ENCODE results near the gene SCN7A.

GRCh38 chr2:166463640-166464039 lies 30.4 kb downstream of the SCN7A start:
- no peak for TF ChIP-seq CTCF (IDR thresholded peaks at IDR 0.05; ENCODE audit: insufficient read depth, low read depth, low read length)
- TF ChIP-seq EZH2 (IDR thresholded peaks at IDR 0.05; ENCODE audit: insufficient read depth, low read length), result no peak
